PC-9 (cell line): ENCODE measurements around the gene SSR4. TPM values are rescaled to one million over a fixed set of nuclear protein-coding genes. Genes with fewer than 3 reads are reported as not detected.

ENCODE experiments used
- BruUV-seq: library from RNA; stranded (reverse); fragments of 400-500 nt; replicated peaks from 2 replicates; lab custom pipeline; 2021; lab: Mats Ljungman, UMichigan
- CTCF ChIA-PET: fragments of 300-600 bp; sonication (Branson Sonifier 250); formaldehyde crosslinking; loops from one replicate; lab custom pipeline; 2022; ENCODE audit warnings: antibody characterized with exemption; lab: Charles Lee
- POLR2A ChIA-PET: fragments of 300-600 bp; sonication (Branson Sonifier 250); formaldehyde crosslinking; loops from one replicate; lab custom pipeline; 2022; ENCODE audit warnings: antibody characterized with exemption; ENCODE audit not compliant: unreplicated experiment; lab: Charles Lee
- DNase-seq, 2 experiments: peaks; one replicate each; pipeline versions ENCODE4 v3.0.0 to v3.0.0-alpha.2; 2015 to 2022; ENCODE audit warnings: mixed read lengths in 1 of 2
- H2AFZ ChIP-seq: fragments of 200-600 bp; sonication (generic); 2 replicates; pipeline ENCODE4 v1.8.1; 2017; ENCODE audit warnings: antibody characterized with exemption
- H3F3A ChIP-seq: fragments of 200-600 bp; sonication (generic); 2 replicates; pipeline ENCODE4 v1.8.1; 2017; ENCODE audit warnings: antibody characterized with exemption, mild to moderate bottlenecking, low read depth; ENCODE audit not compliant: insufficient read depth
- H3K27ac ChIP-seq: fragments of 200-600 bp; sonication (generic); 2 replicates; pipeline ENCODE4 v1.6.1; 2016; ENCODE audit warnings: mixed run types
- H3K27me3 ChIP-seq: fragments of 200-600 bp; sonication (generic); 2 replicates; pipeline ENCODE4 v1.6.1; 2016; ENCODE audit warnings: low read depth, mixed run types; ENCODE audit not compliant: insufficient read depth
- H3K36me3 ChIP-seq: fragments of 200-600 bp; sonication (generic); 2 replicates; pipeline ENCODE4 v1.6.1; 2016; ENCODE audit warnings: low read depth, mixed run types
- H3K4me1 ChIP-seq: fragments of 200-600 bp; sonication (generic); replicated peaks from 2 replicates; pipeline ENCODE4 v1.6.1; 2016; ENCODE audit warnings: mixed run types; ENCODE audit not compliant: insufficient read depth
- H3K4me2 ChIP-seq: fragments of 200-600 bp; sonication (generic); 2 replicates; pipeline ENCODE4 v1.6.1; 2017; ENCODE audit warnings: mixed run types
- H3K4me3 ChIP-seq: fragments of 200-600 bp; sonication (generic); 2 replicates; pipeline ENCODE4 v1.6.1; 2016; ENCODE audit warnings: mixed run types
- H3K79me2 ChIP-seq: fragments of 200-600 bp; sonication (generic); 2 replicates; pipeline ENCODE4 v1.6.1; 2017; ENCODE audit warnings: low read depth, mixed run types
- H3K9me2 ChIP-seq: fragments of 200-600 bp; sonication (generic); 2 replicates; pipeline ENCODE4 v1.8.1; 2017; ENCODE audit warnings: mild to moderate bottlenecking; ENCODE audit not compliant: insufficient read depth
- H3K9me3 ChIP-seq: fragments of 200-600 bp; sonication (generic); 2 replicates; pipeline ENCODE4 v1.8.1; 2016; ENCODE audit warnings: low read depth; ENCODE audit not compliant: insufficient read depth
- H4K20me1 ChIP-seq: fragments of 200-600 bp; sonication (generic); 2 replicates; pipeline ENCODE4 v1.8.1; 2017; ENCODE audit not compliant: insufficient read depth
- CTCF ChIP-seq: fragments of 200-600 bp; sonication (generic); conservative IDR thresholded peaks from 2 replicates; pipeline ENCODE4 v1.6.1; 2017; ENCODE audit warnings: mixed run types, antibody characterized with exemption, mild to moderate bottlenecking, moderate library complexity
- EZH2 ChIP-seq: fragments of 200-600 bp; sonication (generic); IDR thresholded peaks from 2 replicates; pipeline ENCODE4 v1.8.0; 2017; ENCODE audit warnings: antibody characterized with exemption, low read depth
- intact Hi-C: fragments of 100-400 bp; cut with micrococcal nuclease; formaldehyde crosslinking; loops from one replicate; pipeline ENCODE4 v1.10.0; 2022; ENCODE audit not compliant: unreplicated experiment
- total RNA-seq: library from RNA; stranded (reverse); gene quantifications from 2 replicates; pipeline ENCODE4 v1.2.3, GENCODE V29; 2021

Gene SSR4
- total RNA-seq, 1 experiment from 2014 or later, result 223 TPM

GRCh38 chrX:153771415-153772315, 22.8 kb upstream of the SSR4 start:
- TF ChIP-seq CTCF (no peak), EZH2 (no peak)
- Histone ChIP-seq H3K36me3 (no peaks in the 10 kb centered on the region), H2AFZ (no peak overlapping the region), H3K4me2 (no peak overlapping the region), H3K27me3 (no peaks in the 10 kb centered on the region), H3K79me2 (no peaks in the 10 kb centered on the region), H3K9me2 (no peaks in the 10 kb centered on the region), H3K9me3 (no peaks in the 10 kb centered on the region), H3K4me1 (no peaks in the 10 kb centered on the region), H4K20me1 (no peaks in the 10 kb centered on the region), H3F3A (no peaks in the 10 kb centered on the region), H3K27ac (no peak overlapping the region), H3K4me3 (no peak overlapping the region)
- intact Hi-C loops, result no loop called here
- no TSS peak for BruUV-seq
- no peak for DNase-seq
- CTCF ChIA-PET, result no interaction called here
- POLR2A ChIA-PET, result interaction anchor here (0.5 kb wide), 1 partner anchor 179 kb away, joined by 6 read pairs; no protein-coding TSS in a partner anchor

- Histone ChIP-seq H3K9me2 (no peaks in the 10 kb centered on the region), H3F3A (no peaks in the 10 kb centered on the region), H3K27ac (no peak overlapping the region), H3K4me3 (no peak overlapping the region), H4K20me1 (no peaks in the 10 kb centered on the region), H3K4me2 (no peak overlapping the region), H3K36me3 (no peaks in the 10 kb centered on the region), H3K27me3 (no peaks in the 10 kb centered on the region), H3K4me1 (no peaks in the 10 kb centered on the region), H2AFZ (no peak overlapping the region), H3K79me2 (no peaks in the 10 kb centered on the region), H3K9me3 (no peaks in the 10 kb centered on the region)
- DNase-seq, result no peak
- BruUV-seq, result no TSS peak
- ChIA-PET POLR2A (interaction anchor here (0.5 kb wide), 1 partner anchor 178 kb away, joined by 6 read pairs; no protein-coding TSS in a partner anchor), CTCF (interaction anchor here (0.6 kb wide), 1 partner anchor 86 kb away, joined by 6 read pairs; no protein-coding TSS in a partner anchor)
- intact Hi-C loops, result no loop called here
- TF ChIP-seq CTCF, result no peak
- TF ChIP-seq EZH2, result no peak
These were observed 21.9 kb upstream of the SSR4 start for GRCh38 chrX:153772316-153773217.

- H3K36me3 ChIP-seq, result no peaks in the 10 kb centered on the region
These were observed 21.3 kb upstream of the SSR4 start for GRCh38 chrX:153773218-153773611.

More at GRCh38 chrX:153773218-153773611, 21.3 kb upstream of the SSR4 start:
- Histone ChIP-seq H3K4me3 (no peak overlapping the region), H2AFZ (no peak overlapping the region), H3K9me2 (no peaks in the 10 kb centered on the region), H3K4me1 (no peaks in the 10 kb centered on the region), H3F3A (no peaks in the 10 kb centered on the region), H3K27ac (no peak overlapping the region), H3K9me3 (no peaks in the 10 kb centered on the region), H4K20me1 (no peaks in the 10 kb centered on the region), H3K4me2 (no peak overlapping the region), H3K27me3 (no peaks in the 10 kb centered on the region), H3K79me2 (no peaks in the 10 kb centered on the region)
- TF ChIP-seq EZH2, result no peak
- TF ChIP-seq CTCF, result no peak
- BruUV-seq, result no TSS peak
- ChIA-PET CTCF (no interaction called here), POLR2A (no interaction called here)
- intact Hi-C loops, result no loop called here
- no peak for DNase-seq
